IMR-90 (cell line): ENCODE measurements around the gene PPP6R1. TPM values are rescaled to one million over a fixed set of nuclear protein-coding genes. Genes with fewer than 3 reads are reported as not detected.

ENCODE experiments used
- ATAC-seq: fragments of 200-7000 bp; cut with Tn5 transposase; 2 replicates; pipeline ENCODE4 v1.9.1; 2020; ENCODE audit warnings: low read depth, mild to moderate bottlenecking, moderate library complexity
- BruUV-seq: library from RNA; stranded (reverse); fragments of 400-500 nt; replicated peaks from 2 replicates; lab custom pipeline; 2021; lab: Mats Ljungman, UMichigan
- CTCF ChIA-PET: fragments of 300-600 bp; formaldehyde crosslinking; extraction: SDS; loops from one replicate; lab custom pipeline; 2021; ENCODE audit warnings: antibody characterized with exemption; lab: Yijun Ruan, JAX
- POLR2A ChIA-PET: fragments of 300-600 bp; sonication (Branson Sonifier 250); formaldehyde crosslinking; loops from one replicate; lab custom pipeline; 2022; ENCODE audit warnings: antibody characterized with exemption; ENCODE audit not compliant: unreplicated experiment; lab: Charles Lee
- DNase-seq: peaks from one replicate; pipeline ENCODE4 v3.0.0; 2013
- H2AFZ ChIP-seq: replicated peaks from 2 replicates; pipeline ENCODE3; 2013; ENCODE audit warnings: low read length, mild to moderate bottlenecking; ENCODE audit not compliant: poor library complexity
- H2AK5ac ChIP-seq: 2 replicates; pipeline ENCODE4 v1.6.1; 2013; ENCODE audit warnings: low read depth, low read length, inconsistent platforms
- H2AK9ac ChIP-seq: replicated peaks from 2 replicates; pipeline ENCODE3; 2013; ENCODE audit warnings: mild to moderate bottlenecking, low read depth, low read length, moderate library complexity; ENCODE audit not compliant: poor library complexity
- H2BK120ac ChIP-seq: 2 replicates; pipeline ENCODE4 v1.6.1; 2013; ENCODE audit warnings: low read depth, low read length, inconsistent platforms
- H2BK15ac ChIP-seq: 3 replicates; pipeline ENCODE4 v1.6.1; 2013; ENCODE audit warnings: low read depth, low read length, inconsistent platforms
- H2BK20ac ChIP-seq: 2 replicates; pipeline ENCODE4 v1.6.1; 2013; ENCODE audit warnings: low read depth, mild to moderate bottlenecking, inconsistent platforms, low read length, moderate library complexity
- H2BK5ac ChIP-seq: 2 replicates; pipeline ENCODE4 v1.6.1; 2013; ENCODE audit warnings: mild to moderate bottlenecking, low read depth, low read length, inconsistent platforms; ENCODE audit not compliant: poor library complexity, severe bottlenecking
- H3K14ac ChIP-seq: replicated peaks from 2 replicates; pipeline ENCODE4 v1.6.1; 2013; ENCODE audit warnings: low read depth, low read length, inconsistent platforms
- H3K18ac ChIP-seq: 2 replicates; pipeline ENCODE4 v1.6.1; 2013; ENCODE audit warnings: low read depth, low read length, control low read depth
- H3K23ac ChIP-seq: 2 replicates; pipeline ENCODE4 v1.6.1; 2013; ENCODE audit warnings: low read depth, low read length, inconsistent platforms
- H3K27ac ChIP-seq: 2 replicates; pipeline ENCODE4 v1.5.1; 2013; ENCODE audit warnings: mild to moderate bottlenecking, control low read depth, low read length; ENCODE audit not compliant: insufficient read depth
- H3K27me3 ChIP-seq: 2 replicates; pipeline ENCODE4 v1.6.1; 2013; ENCODE audit warnings: low read length; ENCODE audit not compliant: control insufficient read depth, insufficient read depth
- H3K36me3 ChIP-seq: 2 replicates; pipeline ENCODE4 v1.6.1; 2013; ENCODE audit warnings: low read length, mixed read lengths; ENCODE audit not compliant: control insufficient read depth, insufficient read depth
- H3K4ac ChIP-seq: 2 replicates; pipeline ENCODE4 v1.6.1; 2013; ENCODE audit warnings: low read depth, low read length, inconsistent platforms
- H3K4me1 ChIP-seq: 2 replicates; pipeline ENCODE4 v1.6.1; 2013; ENCODE audit warnings: low read length, mixed read lengths; ENCODE audit not compliant: control insufficient read depth, insufficient read depth
- H3K4me2 ChIP-seq: 2 replicates; pipeline ENCODE4 v1.6.1; 2013; ENCODE audit warnings: low read depth, mild to moderate bottlenecking, control low read depth, low read length, moderate library complexity
- H3K4me3 ChIP-seq: 2 replicates; pipeline ENCODE4 v1.5.1; 2013; ENCODE audit warnings: low read depth, mild to moderate bottlenecking, control low read depth, low read length, moderate library complexity; ENCODE audit not compliant: insufficient read depth
- H3K56ac ChIP-seq: 2 replicates; pipeline ENCODE4 v1.6.1; 2013; ENCODE audit warnings: low read length, inconsistent platforms; ENCODE audit not compliant: insufficient read depth; ENCODE audit errors: extremely low read depth
- H3K79me1 ChIP-seq, 2 experiments: 2 replicates each; pipeline ENCODE4 v1.6.1; 2013; ENCODE audit warnings: low read length in 2 of 2, inconsistent platforms in 1 of 2, low read depth in 1 of 2
- H3K9ac ChIP-seq: 2 replicates; pipeline ENCODE4 v1.6.1; 2013; ENCODE audit warnings: low read depth, low read length, control low read depth
- H3K9me1 ChIP-seq: 2 replicates; pipeline ENCODE4 v1.6.1; 2013; ENCODE audit warnings: low read length, inconsistent platforms; ENCODE audit not compliant: insufficient read depth
- H3K9me3 ChIP-seq: 2 replicates; pipeline ENCODE4 v1.6.1; 2013; ENCODE audit warnings: low read length; ENCODE audit not compliant: control insufficient read depth, insufficient read depth
- H4K20me1 ChIP-seq: 2 replicates; pipeline ENCODE4 v1.6.1; 2013; ENCODE audit warnings: low read length, inconsistent platforms; ENCODE audit not compliant: insufficient read depth
- H4K5ac ChIP-seq: 2 replicates; pipeline ENCODE4 v1.6.1; 2013; ENCODE audit warnings: mild to moderate bottlenecking, low read depth, low read length, control low read depth
- H4K8ac ChIP-seq, 2 experiments: 2 replicates each; pipeline ENCODE4 v1.6.1; 2013; ENCODE audit warnings: low read depth in 2 of 2, low read length in 2 of 2, control low read depth in 1 of 2, inconsistent platforms in 1 of 2
- H4K91ac ChIP-seq: 2 replicates; pipeline ENCODE4 v1.6.1; 2013; ENCODE audit warnings: low read depth, low read length, inconsistent platforms; ENCODE audit not compliant: insufficient read depth
- BHLHE40 ChIP-seq: fragments of 150-350 bp; IDR thresholded peaks from 2 replicates; pipeline ENCODE4 v1.6.1; 2016; ENCODE audit warnings: mild to moderate bottlenecking, low read depth, low read length
- CEBPB ChIP-seq: IDR thresholded peaks from 2 replicates; pipeline ENCODE4 v1.6.1; 2012; ENCODE audit warnings: low read depth, low read length, improper control_type of control experiment
- CHD1 ChIP-seq: IDR thresholded peaks from 2 replicates; pipeline ENCODE4 v1.6.1; 2012; ENCODE audit warnings: low read depth, low read length, improper control_type of control experiment
- FOS ChIP-seq: fragments of 150-350 bp; IDR thresholded peaks from 2 replicates; pipeline ENCODE4 v1.6.1; 2016; ENCODE audit warnings: low read depth, low read length
- MAFK ChIP-seq: IDR thresholded peaks from 2 replicates; pipeline ENCODE4 v1.6.1; 2012; ENCODE audit warnings: low read depth, low read length, improper control_type of control experiment
- MAZ ChIP-seq: IDR thresholded peaks from 2 replicates; pipeline ENCODE4 v1.6.1; 2012; ENCODE audit warnings: low read depth, mild to moderate bottlenecking, low read length, improper control_type of control experiment, moderate library complexity, borderline replicate concordance
- MXI1 ChIP-seq: IDR thresholded peaks from 2 replicates; pipeline ENCODE4 v1.6.1; 2012; ENCODE audit warnings: low read depth, mild to moderate bottlenecking, low read length, moderate library complexity, borderline replicate concordance
- NFE2L2 ChIP-seq: fragments of 150-350 bp; IDR thresholded peaks from 2 replicates; pipeline ENCODE4 v1.6.1; 2016; ENCODE audit warnings: low read depth, mild to moderate bottlenecking, low read length
- POLR2A ChIP-seq: IDR thresholded peaks from 2 replicates; pipeline ENCODE4 v1.6.1; 2012; ENCODE audit warnings: mild to moderate bottlenecking, low read depth, low read length
- RAD21 ChIP-seq: IDR thresholded peaks from 2 replicates; pipeline ENCODE4 v1.6.1; 2012; ENCODE audit warnings: low read length, improper control_type of control experiment
- RCOR1 ChIP-seq: IDR thresholded peaks from 2 replicates; pipeline ENCODE4 v1.6.1; 2012; ENCODE audit warnings: mild to moderate bottlenecking, low read length, improper control_type of control experiment; ENCODE audit not compliant: insufficient replicate concordance
- RFX5 ChIP-seq: IDR thresholded peaks from 2 replicates; pipeline ENCODE4 v1.8.0; 2012; ENCODE audit warnings: low read depth, mild to moderate bottlenecking, low read length, moderate library complexity
- SMC3 ChIP-seq: fragments of 150-350 bp; IDR thresholded peaks from 2 replicates; pipeline ENCODE4 v1.6.1; 2016; ENCODE audit warnings: low read depth, mild to moderate bottlenecking, antibody characterized with exemption, low read length, moderate library complexity
- WGBS, 2 experiments: methylation state at CpG; one replicate each; pipeline versions ENCODE4 v1.1.5 to v1.1.7; 2013; ENCODE audit warnings: missing lambda C conversion rate in 2 of 2; ENCODE audit not compliant: insufficient read length in 1 of 2; ENCODE audit errors: extremely low coverage in 2 of 2; 5-methylcytosine and 5-hydroxymethylcytosine counted together
- dilution Hi-C: fragments of 300-500 bp; cut with HindIII; formaldehyde crosslinking; loops from one replicate; pipeline ENCODE4 v1.14.3; 2018; ENCODE audit warnings: low sequenced_read_pairs; ENCODE audit not compliant: unreplicated experiment
- in situ Hi-C: fragments of 300-500 bp; cut with MboI; formaldehyde crosslinking; loops from 3 replicates; pipeline ENCODE4 v1.14.3; 2019; ENCODE audit warnings: low sequenced_read_pairs, inconsistent platforms, mixed read lengths
- intact Hi-C: fragments of 100-400 bp; cut with micrococcal nuclease; formaldehyde crosslinking; loops from 2 replicates; pipeline ENCODE4 v1.10.0; 2022
- polyA plus RNA-seq, 3 experiments: library from polyadenylated mRNA; depleted of rRNA; stranded (reverse); fragments of >200 nt; gene quantifications; 2 replicates each; pipeline ENCODE4 v1.2.3, GENCODE V29; 2012; ENCODE audit warnings: low replicate concordance in 1 of 3
- total RNA-seq: library from RNA; depleted of rRNA; stranded (reverse); fragments of >200 nt; gene quantifications from 2 replicates; pipeline ENCODE4 v1.2.3, GENCODE V29; 2012
- TF ChIP-seq, protein P1 (sequence below): fragments of 150-350 bp; IDR thresholded peaks from 2 replicates; pipeline ENCODE4 v1.6.1; 2016; ENCODE audit warnings: low read depth, mild to moderate bottlenecking, low read length, moderate library complexity, borderline replicate concordance
- TF ChIP-seq, protein P2 (sequence below): conservative IDR thresholded peaks from 2 replicates; pipeline ENCODE4 v1.5.1; 2012; ENCODE audit warnings: mild to moderate bottlenecking, low read depth, low read length, improper control_type of control experiment
- TF ChIP-seq, protein P3 (sequence below): fragments of 150-350 bp; IDR thresholded peaks from 2 replicates; pipeline ENCODE4 v1.6.1; 2017; ENCODE audit warnings: mild to moderate bottlenecking, antibody characterized with exemption, low read length, low read depth

Gene PPP6R1
- total and polyA plus RNA-seq, 2 of the 4 experiments (the other 2 are of a cell fraction): 19.9 to 50.2 TPM

DNA sequence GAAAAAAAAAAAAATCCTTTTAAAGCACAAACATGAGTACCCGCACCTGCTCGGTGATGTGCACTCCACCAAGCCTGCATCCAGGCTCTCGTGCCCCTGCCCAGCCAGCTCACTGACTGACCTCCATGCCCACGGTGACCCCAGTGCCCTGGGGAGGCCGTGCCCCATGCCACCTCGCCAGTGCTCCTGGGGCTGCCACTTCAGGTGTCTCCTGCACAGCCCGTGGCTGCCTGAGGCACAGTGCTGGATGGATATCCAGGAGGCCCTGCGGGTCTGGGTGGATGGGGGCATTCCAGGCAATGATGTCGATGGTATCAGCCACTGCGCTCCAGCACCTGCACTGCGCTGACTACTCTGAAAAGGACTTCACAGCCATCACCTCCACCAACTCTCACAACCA is 9.0 kb downstream of the PPP6R1 start:
- dilution Hi-C loops: no loop called here
- H4K8ac ChIP-seq: no peak overlapping the region
- TF ChIP-seq SMC3 (no peak), MAZ (no peak), RCOR1 (no peak), CEBPB (no peak), FOS (no peak), RAD21 (no peak), POLR2A (no peak), BHLHE40 (no peak), NFE2L2 (no peak), RFX5 (no peak), CHD1 (no peak), MAFK (no peak), MXI1 (no peak)
- TF ChIP-seq, protein P1, sequence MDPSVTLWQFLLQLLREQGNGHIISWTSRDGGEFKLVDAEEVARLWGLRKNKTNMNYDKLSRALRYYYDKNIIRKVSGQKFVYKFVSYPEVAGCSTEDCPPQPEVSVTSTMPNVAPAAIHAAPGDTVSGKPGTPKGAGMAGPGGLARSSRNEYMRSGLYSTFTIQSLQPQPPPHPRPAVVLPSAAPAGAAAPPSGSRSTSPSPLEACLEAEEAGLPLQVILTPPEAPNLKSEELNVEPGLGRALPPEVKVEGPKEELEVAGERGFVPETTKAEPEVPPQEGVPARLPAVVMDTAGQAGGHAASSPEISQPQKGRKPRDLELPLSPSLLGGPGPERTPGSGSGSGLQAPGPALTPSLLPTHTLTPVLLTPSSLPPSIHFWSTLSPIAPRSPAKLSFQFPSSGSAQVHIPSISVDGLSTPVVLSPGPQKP: no peak
- TF ChIP-seq, protein P2, sequence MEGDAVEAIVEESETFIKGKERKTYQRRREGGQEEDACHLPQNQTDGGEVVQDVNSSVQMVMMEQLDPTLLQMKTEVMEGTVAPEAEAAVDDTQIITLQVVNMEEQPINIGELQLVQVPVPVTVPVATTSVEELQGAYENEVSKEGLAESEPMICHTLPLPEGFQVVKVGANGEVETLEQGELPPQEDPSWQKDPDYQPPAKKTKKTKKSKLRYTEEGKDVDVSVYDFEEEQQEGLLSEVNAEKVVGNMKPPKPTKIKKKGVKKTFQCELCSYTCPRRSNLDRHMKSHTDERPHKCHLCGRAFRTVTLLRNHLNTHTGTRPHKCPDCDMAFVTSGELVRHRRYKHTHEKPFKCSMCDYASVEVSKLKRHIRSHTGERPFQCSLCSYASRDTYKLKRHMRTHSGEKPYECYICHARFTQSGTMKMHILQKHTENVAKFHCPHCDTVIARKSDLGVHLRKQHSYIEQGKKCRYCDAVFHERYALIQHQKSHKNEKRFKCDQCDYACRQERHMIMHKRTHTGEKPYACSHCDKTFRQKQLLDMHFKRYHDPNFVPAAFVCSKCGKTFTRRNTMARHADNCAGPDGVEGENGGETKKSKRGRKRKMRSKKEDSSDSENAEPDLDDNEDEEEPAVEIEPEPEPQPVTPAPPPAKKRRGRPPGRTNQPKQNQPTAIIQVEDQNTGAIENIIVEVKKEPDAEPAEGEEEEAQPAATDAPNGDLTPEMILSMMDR: no peak
- TF ChIP-seq, protein P3, sequence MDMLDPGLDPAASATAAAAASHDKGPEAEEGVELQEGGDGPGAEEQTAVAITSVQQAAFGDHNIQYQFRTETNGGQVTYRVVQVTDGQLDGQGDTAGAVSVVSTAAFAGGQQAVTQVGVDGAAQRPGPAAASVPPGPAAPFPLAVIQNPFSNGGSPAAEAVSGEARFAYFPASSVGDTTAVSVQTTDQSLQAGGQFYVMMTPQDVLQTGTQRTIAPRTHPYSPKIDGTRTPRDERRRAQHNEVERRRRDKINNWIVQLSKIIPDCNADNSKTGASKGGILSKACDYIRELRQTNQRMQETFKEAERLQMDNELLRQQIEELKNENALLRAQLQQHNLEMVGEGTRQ: no peak
- H2AFZ ChIP-seq: peak overlapping the region; percentile 41
- H2BK5ac ChIP-seq: no peak overlapping the region
- no peak overlapping the region for H2AK5ac ChIP-seq
- no peak overlapping the region for H3K14ac ChIP-seq
- H3K18ac ChIP-seq: no peak overlapping the region
- H3K36me3 ChIP-seq: peaks cover 17% of the 10 kb centered on the region
- no TSS peak for BruUV-seq
- peaks cover 87% of the 10 kb centered on the region for H4K20me1 ChIP-seq
- no peak overlapping the region for H2BK15ac ChIP-seq
- peaks cover 23% of the 10 kb centered on the region for H3K9me1 ChIP-seq
- H3K9ac ChIP-seq: no peak overlapping the region
- H3K27me3 ChIP-seq: no peaks in the 10 kb centered on the region
- POLR2A ChIA-PET: no interaction called here
- DNase-seq (no peak), ATAC-seq (no peak)
- peaks cover 12 to 89% of the 10 kb centered on the region in 2 experiments for H3K79me1 ChIP-seq
- no peak overlapping the region for H2BK20ac ChIP-seq
- in situ Hi-C loops: no loop called here
- CTCF ChIA-PET: no interaction called here
- H3K56ac ChIP-seq: no peak overlapping the region
- H3K9me3 ChIP-seq: no peaks in the 10 kb centered on the region
- no peak overlapping the region for H4K5ac ChIP-seq
- H3K27ac ChIP-seq: no peak overlapping the region
- H4K91ac ChIP-seq: no peak overlapping the region
- peak overlapping the region; percentile 37 for H2AK9ac ChIP-seq
- no peak overlapping the region for H2BK120ac ChIP-seq
- H3K23ac ChIP-seq: no peak overlapping the region
- H3K4me1 ChIP-seq: 0 out of 2 replicates have a peak, but pooled peaks cover 1% of the 10 kb centered on the region
- no peak overlapping the region for H3K4me2 ChIP-seq
- H3K4ac ChIP-seq: no peak overlapping the region
- WGBS, 2 experiments: 93% methylated on average over 7 of the region's 11 CpGs; no CpG with 5 or more reads in 1 of the 2 experiments
- intact Hi-C loops: no loop called here
- no peak overlapping the region for H3K4me3 ChIP-seq
